ENCODE measurements around the gene P3H2. TPM values are rescaled to one million over a fixed set of nuclear protein-coding genes. Genes with fewer than 3 reads are reported as not detected.

Gene P3H2
- polyA plus RNA-seq, 1 donor = 9.3 TPM

DNA sequence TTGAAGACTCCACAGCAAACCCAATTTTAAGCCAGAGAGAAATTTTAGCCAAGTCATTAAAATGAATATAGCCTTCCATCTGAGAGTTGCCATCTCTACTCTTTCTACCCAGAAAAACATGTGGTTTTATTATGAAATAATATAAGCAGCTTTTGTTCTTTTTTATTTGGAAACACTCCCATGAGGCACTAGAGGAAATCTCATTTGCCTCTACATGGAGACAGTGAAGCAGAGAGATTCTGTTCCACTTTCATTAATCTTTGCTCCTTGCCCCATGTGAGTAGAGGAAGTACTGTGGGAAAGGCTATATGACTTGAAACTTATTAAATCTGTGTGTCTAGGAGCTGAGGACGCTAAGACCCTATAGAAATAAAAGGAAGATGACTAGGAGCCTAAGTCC, 111.1 kb downstream of the P3H2 start:
- Histone ChIP-seq H3K9me3 (ENCODE audit: control insufficient read depth, low read depth, low read length) (no peaks in the 10 kb centered on the region), H3K27me3 (ENCODE audit: control insufficient read depth, insufficient read depth, low read length) (peaks cover under 1% of the 10 kb centered on the region), H3K27ac (ENCODE audit: low read length) (no peak overlapping the region), H3K4me3 (ENCODE audit: low read length) (no peak overlapping the region), H3K36me3 (ENCODE audit: control insufficient read depth, insufficient read depth, low read length) (no peaks in the 10 kb centered on the region), H3K4me1 (ENCODE audit: control insufficient read depth, insufficient read depth, low read length) (no peaks in the 10 kb centered on the region)
- DNase-seq = no peak
- no CpG with 5 or more reads among the region's 1 CpG for WGBS (ENCODE audit: insufficient coverage, low lambda C conversion rate)

DNA sequence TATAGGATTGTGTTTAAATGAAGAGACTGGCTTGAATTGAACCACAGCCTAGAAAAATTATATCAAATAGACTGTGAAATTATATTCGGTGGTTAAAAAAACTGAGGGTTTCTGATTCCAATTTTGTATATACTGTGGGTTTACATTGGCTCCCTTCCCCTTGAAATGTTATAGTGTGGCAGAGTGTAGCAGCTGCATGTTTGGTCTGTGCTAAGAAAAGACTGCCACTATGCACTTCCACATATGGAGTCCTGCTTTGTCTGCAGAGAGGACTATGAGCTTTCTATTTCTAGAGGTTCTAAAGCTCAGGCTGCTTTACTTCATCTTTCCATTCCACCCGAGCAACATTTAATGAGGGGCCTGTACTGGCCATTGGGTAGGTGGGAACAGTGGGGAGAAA, 112.3 kb downstream of the P3H2 start:
- no CpG with 5 or more reads among the region's 2 CpGs for WGBS (ENCODE audit: insufficient coverage, low lambda C conversion rate)
- no peak overlapping the region for H3K4me3 ChIP-seq (ENCODE audit: low read length)
- H3K27me3 ChIP-seq (ENCODE audit: control insufficient read depth, insufficient read depth, low read length) = no peaks in the 10 kb centered on the region
- H3K36me3 ChIP-seq (ENCODE audit: control insufficient read depth, insufficient read depth, low read length) = no peaks in the 10 kb centered on the region
- H3K4me1 ChIP-seq (ENCODE audit: control insufficient read depth, insufficient read depth, low read length) = no peaks in the 10 kb centered on the region
- H3K9me3 ChIP-seq (ENCODE audit: control insufficient read depth, low read depth, low read length) = no peaks in the 10 kb centered on the region
- H3K27ac ChIP-seq (ENCODE audit: low read length) = no peak overlapping the region
- DNase-seq = no peak

DNA sequence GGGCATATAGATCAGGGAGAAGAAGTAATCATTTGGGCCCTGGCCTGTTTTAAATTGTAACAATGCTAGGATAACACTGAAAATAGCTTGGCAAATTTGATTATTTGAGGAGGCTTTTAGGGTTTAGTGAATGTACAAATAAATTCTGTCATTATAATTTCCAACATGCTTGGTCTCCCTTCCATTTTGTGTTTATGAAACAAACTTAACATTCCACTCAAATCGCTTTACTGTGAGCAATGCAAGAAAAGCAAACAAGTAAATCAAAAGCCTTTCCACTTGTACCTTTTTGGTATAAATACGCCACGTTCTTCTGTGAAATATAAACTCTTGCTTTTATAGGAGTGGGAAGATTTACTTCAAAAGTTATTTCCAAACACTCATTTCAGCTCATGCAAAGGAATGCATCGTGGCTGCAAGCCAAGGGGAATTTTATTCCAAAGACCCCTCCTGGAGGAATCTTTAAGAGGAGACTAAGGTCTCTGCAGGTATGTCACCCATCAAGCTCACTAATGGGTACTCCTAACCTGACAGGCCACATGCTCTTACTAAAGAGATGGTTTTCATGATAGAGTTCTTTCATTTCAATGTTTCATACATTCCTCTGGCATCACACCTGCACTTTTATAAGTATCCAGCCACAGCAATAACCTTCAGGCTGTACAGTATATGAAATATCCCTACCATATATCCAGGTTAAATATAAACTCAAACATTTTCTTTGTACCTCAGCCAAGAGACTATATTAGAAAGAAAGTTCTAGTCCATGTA, 115.2 kb downstream of the P3H2 start:
- no peaks in the 10 kb centered on the region for H3K36me3 ChIP-seq (ENCODE audit: control insufficient read depth, insufficient read depth, low read length)
- H3K27me3 ChIP-seq (ENCODE audit: control insufficient read depth, insufficient read depth, low read length) = no peaks in the 10 kb centered on the region
- H3K27ac ChIP-seq (ENCODE audit: low read length) = no peak overlapping the region
- H3K9me3 ChIP-seq (ENCODE audit: control insufficient read depth, low read depth, low read length) = no peaks in the 10 kb centered on the region
- no peak for DNase-seq
- no peaks in the 10 kb centered on the region for H3K4me1 ChIP-seq (ENCODE audit: control insufficient read depth, insufficient read depth, low read length)
- H3K4me3 ChIP-seq (ENCODE audit: low read length) = no peak overlapping the region
- 72% methylated on average over 2 of the region's 4 CpGs for WGBS (ENCODE audit: insufficient coverage, low lambda C conversion rate)

DNA sequence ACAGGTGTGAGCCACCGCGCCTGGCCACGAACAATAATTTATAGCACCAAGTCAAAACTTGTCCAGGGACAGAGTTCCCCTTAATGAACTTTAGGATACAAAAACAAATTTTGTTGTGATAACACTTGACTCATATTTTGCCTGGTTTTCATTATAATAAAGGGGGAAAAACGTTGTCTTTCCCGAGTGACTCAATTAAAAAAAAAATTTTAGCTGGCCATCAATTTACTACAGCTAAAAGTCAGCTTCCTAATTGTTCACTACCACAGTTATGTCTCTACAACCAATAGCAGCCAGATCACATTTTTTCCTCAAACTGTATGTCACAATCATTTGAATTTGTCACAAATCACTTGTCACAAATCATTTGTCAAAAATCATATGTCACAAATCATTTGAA, 116.0 kb downstream of the P3H2 start:
- Histone ChIP-seq H3K36me3 (ENCODE audit: control insufficient read depth, insufficient read depth, low read length) (no peaks in the 10 kb centered on the region), H3K9me3 (ENCODE audit: control insufficient read depth, low read depth, low read length) (no peaks in the 10 kb centered on the region), H3K4me3 (ENCODE audit: low read length) (no peak overlapping the region), H3K27me3 (ENCODE audit: control insufficient read depth, insufficient read depth, low read length) (no peaks in the 10 kb centered on the region), H3K4me1 (ENCODE audit: control insufficient read depth, insufficient read depth, low read length) (no peaks in the 10 kb centered on the region), H3K27ac (ENCODE audit: low read length) (no peak overlapping the region)
- WGBS (ENCODE audit: insufficient coverage, low lambda C conversion rate) = no CpG with 5 or more reads among the region's 5 CpGs
- DNase-seq = no peak

DNA sequence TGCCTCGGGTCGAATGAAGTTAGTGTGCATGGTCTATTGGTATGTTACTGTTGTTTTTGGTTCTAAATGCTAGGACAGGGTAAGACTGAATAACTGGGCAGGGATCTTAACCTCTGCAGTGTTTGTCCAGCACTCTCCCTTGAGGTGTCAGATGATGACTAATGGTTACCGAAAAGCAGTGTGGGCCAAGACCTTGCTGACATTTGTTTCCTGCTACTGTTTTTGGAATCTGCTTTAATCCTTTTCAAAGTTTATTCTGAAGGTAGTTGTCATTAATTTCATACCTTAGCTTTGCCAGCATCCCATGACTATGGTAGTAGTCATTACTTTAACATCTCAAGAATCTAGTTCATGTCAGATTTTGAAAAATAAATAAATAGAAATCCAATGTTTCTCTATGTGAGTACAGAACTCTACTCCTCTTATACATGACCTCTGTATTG, 117.0 kb downstream of the P3H2 start:
- no peaks in the 10 kb centered on the region for H3K36me3 ChIP-seq (ENCODE audit: control insufficient read depth, insufficient read depth, low read length)
- no peak for DNase-seq
- WGBS (ENCODE audit: insufficient coverage, low lambda C conversion rate) = no CpG with 5 or more reads among the region's 3 CpGs
- H3K4me1 ChIP-seq (ENCODE audit: control insufficient read depth, insufficient read depth, low read length) = no peaks in the 10 kb centered on the region
- H3K4me3 ChIP-seq (ENCODE audit: low read length) = no peak overlapping the region
- no peak overlapping the region for H3K27ac ChIP-seq (ENCODE audit: low read length)
- no peaks in the 10 kb centered on the region for H3K9me3 ChIP-seq (ENCODE audit: control insufficient read depth, low read depth, low read length)
- no peaks in the 10 kb centered on the region for H3K27me3 ChIP-seq (ENCODE audit: control insufficient read depth, insufficient read depth, low read length)

DNA sequence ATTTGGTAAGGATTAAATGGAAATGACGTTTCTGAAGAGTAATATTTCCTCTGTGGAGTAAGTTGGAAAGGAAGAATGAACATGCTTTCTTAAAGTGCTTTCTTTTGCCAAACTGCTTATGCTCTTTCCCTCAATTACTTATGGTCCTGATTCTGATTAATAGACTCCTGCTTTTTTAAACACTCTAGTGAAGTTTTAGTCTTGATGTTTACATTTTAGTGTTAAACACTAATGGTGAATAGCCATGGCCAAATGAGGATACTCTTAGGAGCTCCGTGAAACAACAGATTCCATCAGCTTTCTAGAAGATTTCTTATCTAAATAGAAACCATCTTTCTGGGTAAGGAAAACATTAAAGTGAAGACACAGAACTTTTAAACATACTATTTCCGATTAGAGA, 117.6 kb downstream of the P3H2 start:
- 71% methylated on average over 1 of the region's 3 CpGs for WGBS (ENCODE audit: insufficient coverage, low lambda C conversion rate)
- no peak overlapping the region for H3K4me3 ChIP-seq (ENCODE audit: low read length)
- DNase-seq = no peak
- H3K27ac ChIP-seq (ENCODE audit: low read length) = no peak overlapping the region
- no peaks in the 10 kb centered on the region for H3K36me3 ChIP-seq (ENCODE audit: control insufficient read depth, insufficient read depth, low read length)
- no peaks in the 10 kb centered on the region for H3K9me3 ChIP-seq (ENCODE audit: control insufficient read depth, low read depth, low read length)
- no peaks in the 10 kb centered on the region for H3K4me1 ChIP-seq (ENCODE audit: control insufficient read depth, insufficient read depth, low read length)
- H3K27me3 ChIP-seq (ENCODE audit: control insufficient read depth, insufficient read depth, low read length) = no peaks in the 10 kb centered on the region

DNA sequence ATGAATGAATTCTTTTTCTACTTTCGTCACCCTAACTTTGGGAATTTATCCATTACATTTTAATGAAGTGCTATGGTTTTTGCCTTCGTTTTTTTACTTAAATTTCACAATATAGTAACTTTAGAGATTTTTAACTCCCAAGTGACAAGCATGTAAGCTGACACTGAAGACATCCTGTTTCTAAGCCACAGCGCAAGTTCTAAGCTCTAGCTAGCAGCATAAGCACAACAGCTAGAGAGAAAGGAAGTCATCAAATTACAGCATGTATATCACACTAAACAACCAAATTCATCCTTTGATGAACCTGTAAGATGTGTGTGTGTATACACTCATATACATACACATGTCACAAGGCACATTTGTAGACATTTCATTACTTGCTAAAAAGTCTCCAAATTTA, 119.3 kb downstream of the P3H2 start:
- H3K4me3 ChIP-seq (ENCODE audit: low read length) = no peak overlapping the region
- H3K27ac ChIP-seq (ENCODE audit: low read length) = no peak overlapping the region
- no peaks in the 10 kb centered on the region for H3K9me3 ChIP-seq (ENCODE audit: control insufficient read depth, low read depth, low read length)
- H3K4me1 ChIP-seq (ENCODE audit: control insufficient read depth, insufficient read depth, low read length) = no peaks in the 10 kb centered on the region
- H3K36me3 ChIP-seq (ENCODE audit: control insufficient read depth, insufficient read depth, low read length) = no peaks in the 10 kb centered on the region
- WGBS (ENCODE audit: insufficient coverage, low lambda C conversion rate) = 83% methylated on average over 2 of the region's 3 CpGs
- DNase-seq = no peak
- H3K27me3 ChIP-seq (ENCODE audit: control insufficient read depth, insufficient read depth, low read length) = no peaks in the 10 kb centered on the region

DNA sequence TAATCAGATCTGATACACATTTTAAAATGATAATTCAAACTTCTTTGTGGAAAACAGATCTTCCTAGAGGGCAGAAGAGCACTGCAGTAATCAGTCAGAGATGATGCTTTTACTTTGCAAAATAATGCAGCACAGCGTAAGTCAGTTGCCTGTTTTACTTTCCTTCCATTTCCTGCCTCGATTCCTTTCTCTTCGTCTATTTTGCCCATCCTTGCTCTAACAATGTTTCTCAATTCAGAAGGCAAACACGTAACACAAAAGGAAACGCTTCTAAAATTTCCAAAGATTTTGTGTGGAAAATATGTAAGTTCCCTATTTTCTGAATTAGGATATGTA, 119.9 kb downstream of the P3H2 start:
- no peaks in the 10 kb centered on the region for H3K9me3 ChIP-seq (ENCODE audit: control insufficient read depth, low read depth, low read length)
- no peak for DNase-seq
- no peaks in the 10 kb centered on the region for H3K27me3 ChIP-seq (ENCODE audit: control insufficient read depth, insufficient read depth, low read length)
- H3K4me1 ChIP-seq (ENCODE audit: control insufficient read depth, insufficient read depth, low read length) = no peaks in the 10 kb centered on the region
- H3K36me3 ChIP-seq (ENCODE audit: control insufficient read depth, insufficient read depth, low read length) = no peaks in the 10 kb centered on the region
- H3K4me3 ChIP-seq (ENCODE audit: low read length) = no peak overlapping the region
- no peak overlapping the region for H3K27ac ChIP-seq (ENCODE audit: low read length)
- WGBS (ENCODE audit: insufficient coverage, low lambda C conversion rate) = 90% methylated on average over 3 of the region's 5 CpGs

DNA sequence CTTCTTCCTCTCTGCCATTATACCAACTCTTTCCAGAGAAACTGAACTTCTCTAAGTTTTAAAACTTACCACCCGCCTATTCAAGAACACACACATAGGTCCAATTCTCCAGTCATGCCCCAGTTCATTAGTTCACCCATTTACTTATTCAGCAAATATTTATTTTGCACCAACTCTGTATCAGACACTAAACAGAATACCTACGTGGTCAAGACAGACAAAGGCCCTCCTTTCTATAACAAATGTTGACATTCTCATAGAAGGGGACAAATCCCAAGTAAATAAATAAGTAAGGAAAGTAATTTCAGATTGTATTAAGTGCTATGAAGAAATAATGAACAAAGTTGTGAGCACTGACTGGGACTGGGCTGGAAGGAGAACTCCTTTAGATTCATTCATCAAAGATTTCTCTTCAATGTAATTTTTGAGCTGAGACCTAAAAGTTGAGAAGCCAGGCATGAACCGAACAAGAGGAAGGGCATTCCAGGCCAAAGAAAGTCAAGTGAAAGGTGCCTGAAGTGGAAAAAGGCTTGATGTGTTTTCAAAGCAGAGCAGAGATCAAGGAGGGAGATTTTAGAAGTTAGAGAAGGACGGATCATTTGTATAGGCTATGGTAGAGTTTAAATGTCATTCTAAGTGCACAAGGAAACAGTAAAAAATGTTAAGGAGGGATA, 120.4 kb downstream of the P3H2 start:
- Histone ChIP-seq H3K9me3 (ENCODE audit: control insufficient read depth, low read depth, low read length) (no peaks in the 10 kb centered on the region), H3K4me3 (ENCODE audit: low read length) (no peak overlapping the region), H3K27ac (ENCODE audit: low read length) (no peak overlapping the region), H3K4me1 (ENCODE audit: control insufficient read depth, insufficient read depth, low read length) (no peaks in the 10 kb centered on the region), H3K27me3 (ENCODE audit: control insufficient read depth, insufficient read depth, low read length) (no peaks in the 10 kb centered on the region), H3K36me3 (ENCODE audit: control insufficient read depth, insufficient read depth, low read length) (no peaks in the 10 kb centered on the region)
- no peak for DNase-seq
- 66% methylated on average over 3 of the region's 4 CpGs for WGBS (ENCODE audit: insufficient coverage, low lambda C conversion rate)

DNA sequence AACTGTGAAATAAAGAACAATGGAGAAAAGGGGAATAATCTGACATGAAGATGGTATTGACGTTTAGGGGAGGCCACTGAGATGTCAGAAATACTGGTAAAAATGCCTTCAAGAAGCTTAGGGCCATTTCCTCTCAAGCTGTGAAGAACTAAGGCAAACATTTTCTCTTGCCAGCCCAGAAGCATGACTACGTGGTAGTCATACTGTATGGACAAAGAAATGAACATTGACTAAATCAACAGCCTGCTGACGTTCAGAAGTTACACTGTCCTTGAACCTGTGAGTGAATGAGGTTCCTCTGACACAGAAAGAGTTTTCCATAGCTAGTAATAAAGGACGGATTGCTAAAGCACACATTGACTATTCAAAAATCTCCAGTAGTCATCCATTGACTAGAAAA, 121.0 kb downstream of the P3H2 start:
- Histone ChIP-seq H3K27me3 (ENCODE audit: control insufficient read depth, insufficient read depth, low read length) (no peaks in the 10 kb centered on the region), H3K36me3 (ENCODE audit: control insufficient read depth, insufficient read depth, low read length) (no peaks in the 10 kb centered on the region), H3K27ac (ENCODE audit: low read length) (no peak overlapping the region), H3K4me1 (ENCODE audit: control insufficient read depth, insufficient read depth, low read length) (no peaks in the 10 kb centered on the region), H3K4me3 (ENCODE audit: low read length) (no peak overlapping the region), H3K9me3 (ENCODE audit: control insufficient read depth, low read depth, low read length) (no peaks in the 10 kb centered on the region)
- DNase-seq = no peak
- WGBS (ENCODE audit: insufficient coverage, low lambda C conversion rate) = no CpG with 5 or more reads among the region's 4 CpGs

DNA sequence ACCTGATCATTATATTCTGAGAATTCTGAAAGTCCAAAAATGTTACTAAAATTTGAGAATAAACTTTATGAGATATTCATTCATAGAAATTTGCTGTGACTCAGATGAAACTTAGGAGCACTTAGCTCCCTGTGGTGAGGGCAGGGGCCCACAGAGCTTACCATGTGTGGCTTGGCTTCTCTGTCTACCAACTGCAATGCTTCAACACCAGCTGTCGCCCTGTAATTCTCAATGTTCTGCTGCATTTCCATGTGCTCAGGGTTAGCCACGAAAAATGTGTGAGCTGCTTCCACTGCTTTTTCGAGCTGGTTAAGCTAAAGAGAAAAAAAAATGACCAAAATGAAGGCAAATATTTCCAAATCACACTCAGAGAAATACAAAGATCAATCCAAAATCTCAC, 125.6 kb downstream of the P3H2 start:
- WGBS (ENCODE audit: insufficient coverage, low lambda C conversion rate) = no CpG with 5 or more reads among the region's 3 CpGs
- Histone ChIP-seq H3K27me3 (ENCODE audit: control insufficient read depth, insufficient read depth, low read length) (no peaks in the 10 kb centered on the region), H3K27ac (ENCODE audit: low read length) (no peak overlapping the region)

More for the DNA sequence above, 125.6 kb downstream of the P3H2 start:
- no peak for DNase-seq
- Histone ChIP-seq H3K9me3 (ENCODE audit: control insufficient read depth, low read depth, low read length) (no peaks in the 10 kb centered on the region), H3K36me3 (ENCODE audit: control insufficient read depth, insufficient read depth, low read length) (no peaks in the 10 kb centered on the region), H3K4me1 (ENCODE audit: control insufficient read depth, insufficient read depth, low read length) (no peaks in the 10 kb centered on the region), H3K4me3 (ENCODE audit: low read length) (no peak overlapping the region)

Data from large intestine (tissue), 3 donors.